Astrocyte (in vitro differentiated cells and primary cell): ENCODE data around the gene DPF3.

Source experiments
- EZH2 ChIP-seq: IDR thresholded peaks from 2 replicates; pipeline ENCODE4 v1.6.1; 2012; ENCODE audit warnings: mild to moderate bottlenecking, low read length, inconsistent platforms; ENCODE audit not compliant: insufficient read depth
- TF ChIP-seq, protein P1 (sequence below): IDR thresholded peaks from 2 replicates; pipeline ENCODE4 v1.5.1; 2011; ENCODE audit warnings: low read depth, mild to moderate bottlenecking, inconsistent platforms, low read length, moderate library complexity; ENCODE audit not compliant: insufficient read depth

DNA sequence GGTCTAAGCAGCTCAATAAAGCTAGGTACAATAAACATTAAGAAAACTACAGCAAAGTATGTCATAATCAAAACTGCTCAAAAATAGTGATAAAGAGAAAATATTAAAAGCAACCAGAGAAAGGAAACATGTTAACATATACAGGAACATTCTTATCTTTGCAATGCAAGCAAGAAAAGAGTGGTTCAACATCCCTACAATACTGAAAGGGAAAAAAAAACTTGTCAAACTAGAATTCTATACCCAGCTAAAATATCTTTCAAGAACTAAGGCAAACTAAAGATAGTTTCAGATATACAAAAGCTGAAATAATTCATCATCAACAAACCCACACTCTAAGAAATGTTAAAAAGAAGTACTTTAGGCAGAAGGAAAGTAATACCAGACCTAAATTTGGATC lies 134.2 kb downstream of the DPF3 start:
- TF ChIP-seq, protein P1, sequence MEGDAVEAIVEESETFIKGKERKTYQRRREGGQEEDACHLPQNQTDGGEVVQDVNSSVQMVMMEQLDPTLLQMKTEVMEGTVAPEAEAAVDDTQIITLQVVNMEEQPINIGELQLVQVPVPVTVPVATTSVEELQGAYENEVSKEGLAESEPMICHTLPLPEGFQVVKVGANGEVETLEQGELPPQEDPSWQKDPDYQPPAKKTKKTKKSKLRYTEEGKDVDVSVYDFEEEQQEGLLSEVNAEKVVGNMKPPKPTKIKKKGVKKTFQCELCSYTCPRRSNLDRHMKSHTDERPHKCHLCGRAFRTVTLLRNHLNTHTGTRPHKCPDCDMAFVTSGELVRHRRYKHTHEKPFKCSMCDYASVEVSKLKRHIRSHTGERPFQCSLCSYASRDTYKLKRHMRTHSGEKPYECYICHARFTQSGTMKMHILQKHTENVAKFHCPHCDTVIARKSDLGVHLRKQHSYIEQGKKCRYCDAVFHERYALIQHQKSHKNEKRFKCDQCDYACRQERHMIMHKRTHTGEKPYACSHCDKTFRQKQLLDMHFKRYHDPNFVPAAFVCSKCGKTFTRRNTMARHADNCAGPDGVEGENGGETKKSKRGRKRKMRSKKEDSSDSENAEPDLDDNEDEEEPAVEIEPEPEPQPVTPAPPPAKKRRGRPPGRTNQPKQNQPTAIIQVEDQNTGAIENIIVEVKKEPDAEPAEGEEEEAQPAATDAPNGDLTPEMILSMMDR = no peak
- no peak for TF ChIP-seq EZH2
